Stimulated activated naive CD8-positive, alpha-beta T cell treated with anti-CD3 and anti-CD28 coated beads, Interleukin-15, Interleukin-2, amounts not matched to agents 100 U/mL and 50 U/mL, for 24 hours (primary cell): ENCODE data around the gene KIRREL1.

Experiments used
- ATAC-seq: fragments of 150-1000 bp; cut with Tn5 transposase; one replicate; pipeline ENCODE4 v1.10.0; 2021
- DNase-seq: peaks from one replicate; pipeline ENCODE4 v3.0.0; 2021

KIRREL1 gene

GRCh38 chr1:158035976-158036583 lies 42.6 kb downstream of the KIRREL1 start:
- ATAC-seq (no peak), DNase-seq (peak; percentile 23)

- no peak for ATAC-seq
Measured at GRCh38 chr1:158037008-158037865, 43.8 kb downstream of the KIRREL1 start.

GRCh38 chr1:158037866-158038359 lies 44.5 kb downstream of the KIRREL1 start:
- ATAC-seq (no peak), DNase-seq (no peak)

More at GRCh38 chr1:158037008-158037865, 43.8 kb downstream of the KIRREL1 start:
- no peak for DNase-seq

- no peak for ATAC-seq
Measured at GRCh38 chr1:158038793-158039192, 45.3 kb downstream of the KIRREL1 start.

GRCh38 chr1:158039380-158039779 lies 45.9 kb downstream of the KIRREL1 start:
- DNase-seq (no peak), ATAC-seq (no peak)

More at GRCh38 chr1:158038793-158039192, 45.3 kb downstream of the KIRREL1 start:
- DNase-seq = no peak

GRCh38 chr1:158040323-158040722 lies 46.9 kb downstream of the KIRREL1 start:
- ATAC-seq = no peak
- DNase-seq = no peak

GRCh38 chr1:158043232-158043631 lies 49.8 kb downstream of the KIRREL1 start:
- DNase-seq (no peak), ATAC-seq (no peak)

GRCh38 chr1:158045639-158046038 lies 52.2 kb downstream of the KIRREL1 start:
- no peak for ATAC-seq
- no peak for DNase-seq

- DNase-seq (no peak), ATAC-seq (no peak)
Measured at GRCh38 chr1:158046715-158047510, 53.5 kb downstream of the KIRREL1 start.

- ATAC-seq = no peak
- no peak for DNase-seq
Measured at GRCh38 chr1:158048371-158049067, 55.1 kb downstream of the KIRREL1 start.

- ATAC-seq (no peak), DNase-seq (no peak)
Measured at GRCh38 chr1:158049853-158050252, 56.4 kb downstream of the KIRREL1 start.

GRCh38 chr1:158053276-158053675 lies 59.8 kb downstream of the KIRREL1 start:
- no peak for DNase-seq

GRCh38 chr1:158054721-158055120 lies 61.3 kb downstream of the KIRREL1 start:
- ATAC-seq = no peak
- no peak for DNase-seq

More at GRCh38 chr1:158053276-158053675, 59.8 kb downstream of the KIRREL1 start:
- no peak for ATAC-seq

GRCh38 chr1:158055854-158056253 lies 62.4 kb downstream of the KIRREL1 start:
- ATAC-seq (no peak), DNase-seq (no peak)

GRCh38 chr1:158056498-158056897 lies 63.1 kb downstream of the KIRREL1 start:
- ATAC-seq (no peak), DNase-seq (no peak)

- DNase-seq = no peak
- ATAC-seq = no peak
Measured at GRCh38 chr1:158058237-158058985, 65.0 kb downstream of the KIRREL1 start.

- no peak for ATAC-seq
- DNase-seq = no peak
Measured at GRCh38 chr1:158059984-158060383, 66.5 kb downstream of the KIRREL1 start.

- ATAC-seq = no peak
- no peak for DNase-seq
Measured at GRCh38 chr1:158062174-158062573, 68.7 kb downstream of the KIRREL1 start.

- DNase-seq = no peak
- no peak for ATAC-seq
Measured at GRCh38 chr1:158067662-158068061, 74.2 kb downstream of the KIRREL1 start.

GRCh38 chr1:158068918-158069317 lies 75.5 kb downstream of the KIRREL1 start:
- no peak for DNase-seq
- no peak for ATAC-seq

GRCh38 chr1:158071138-158071537 lies 77.7 kb downstream of the KIRREL1 start:
- no peak for ATAC-seq
- no peak for DNase-seq
